GM12878 (cell line): ENCODE measurements around the gene POU3F3.

ENCODE experiments used
- BCL11A ChIP-seq: IDR thresholded peaks from 2 replicates; pipeline ENCODE4 v1.6.1; 2011; ENCODE audit warnings: low read depth, low read length
- EZH2 ChIP-seq: IDR thresholded peaks from 2 replicates; pipeline ENCODE4 v1.6.1; 2012; ENCODE audit warnings: low read depth, mild to moderate bottlenecking, control low read depth, inconsistent platforms, low read length, borderline replicate concordance; ENCODE audit not compliant: control insufficient read depth
- FOS ChIP-seq: IDR thresholded peaks from 3 replicates; pipeline ENCODE4 v1.6.1; 2011; ENCODE audit warnings: borderline replicate concordance; ENCODE audit not compliant: insufficient read length; ENCODE audit errors: extremely low read depth
- GABPA ChIP-seq: IDR thresholded peaks from 2 replicates; pipeline ENCODE4 v1.6.1; 2014; ENCODE audit warnings: antibody characterized with exemption, low read depth, mild to moderate bottlenecking, inconsistent platforms
- POLR2A ChIP-seq: IDR thresholded peaks from 2 replicates; pipeline ENCODE4 v1.6.1; 2011; ENCODE audit warnings: low read depth, mild to moderate bottlenecking, low read length
- RBBP5 ChIP-seq: fragments of 200-600 bp; sonication (generic); conservative IDR thresholded peaks from 2 replicates; pipeline ENCODE4 v1.6.1; 2016
- SP1 ChIP-seq: IDR thresholded peaks from one replicate; pipeline ENCODE4 v1.6.1; 2011; ENCODE audit warnings: low read depth, low read length
- TF ChIP-seq, protein P1 (sequence below), 3 experiments: IDR thresholded peaks in 2 of 3; conservative IDR thresholded peaks in 1 of 3; 2 replicates each; pipeline ENCODE4 v1.5.1; 2011; ENCODE audit warnings: low read depth in 3 of 3, low read length in 3 of 3, mild to moderate bottlenecking in 3 of 3, control low read depth in 2 of 3, moderate library complexity in 2 of 3, inconsistent platforms in 1 of 3, mixed read lengths in 1 of 3; ENCODE audit not compliant: control insufficient read depth in 2 of 3, insufficient read depth in 1 of 3; ENCODE audit errors: extremely low read depth in 1 of 3

DNA sequence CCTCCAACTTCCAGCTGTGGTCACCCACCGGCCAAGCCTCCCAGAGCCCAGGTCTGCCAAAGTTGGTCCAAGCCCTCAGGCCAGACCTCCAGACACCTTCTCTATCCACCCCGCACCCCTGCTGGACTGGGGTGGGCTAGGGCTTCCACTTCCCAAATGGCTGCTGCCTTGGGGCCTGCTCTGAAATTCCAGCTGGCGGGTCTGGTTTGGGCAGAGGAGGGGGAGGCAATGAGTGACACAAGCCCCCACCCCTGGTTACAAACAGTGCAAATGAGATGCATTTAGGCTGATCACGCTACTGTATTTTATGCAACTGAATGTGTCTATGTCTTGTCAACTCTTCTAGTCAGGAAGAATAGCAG is 14.6 kb downstream of the POU3F3 start:
- TF ChIP-seq, protein P1, sequence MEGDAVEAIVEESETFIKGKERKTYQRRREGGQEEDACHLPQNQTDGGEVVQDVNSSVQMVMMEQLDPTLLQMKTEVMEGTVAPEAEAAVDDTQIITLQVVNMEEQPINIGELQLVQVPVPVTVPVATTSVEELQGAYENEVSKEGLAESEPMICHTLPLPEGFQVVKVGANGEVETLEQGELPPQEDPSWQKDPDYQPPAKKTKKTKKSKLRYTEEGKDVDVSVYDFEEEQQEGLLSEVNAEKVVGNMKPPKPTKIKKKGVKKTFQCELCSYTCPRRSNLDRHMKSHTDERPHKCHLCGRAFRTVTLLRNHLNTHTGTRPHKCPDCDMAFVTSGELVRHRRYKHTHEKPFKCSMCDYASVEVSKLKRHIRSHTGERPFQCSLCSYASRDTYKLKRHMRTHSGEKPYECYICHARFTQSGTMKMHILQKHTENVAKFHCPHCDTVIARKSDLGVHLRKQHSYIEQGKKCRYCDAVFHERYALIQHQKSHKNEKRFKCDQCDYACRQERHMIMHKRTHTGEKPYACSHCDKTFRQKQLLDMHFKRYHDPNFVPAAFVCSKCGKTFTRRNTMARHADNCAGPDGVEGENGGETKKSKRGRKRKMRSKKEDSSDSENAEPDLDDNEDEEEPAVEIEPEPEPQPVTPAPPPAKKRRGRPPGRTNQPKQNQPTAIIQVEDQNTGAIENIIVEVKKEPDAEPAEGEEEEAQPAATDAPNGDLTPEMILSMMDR (IDR thresholded peaks at IDR 0.05 in 2 of 3, conservative IDR thresholded peaks at IDR 0.05 in 1 of 3; ENCODE audit: control insufficient read depth in 2 of 3, extremely low read depth in 1 of 3, insufficient read depth in 1 of 3, low read depth in 3 of 3, low read length in 3 of 3): no peak
- TF ChIP-seq FOS: no peak
- no peak for TF ChIP-seq GABPA
- TF ChIP-seq EZH2: no peak
- TF ChIP-seq BCL11A: no peak
- TF ChIP-seq POLR2A: no peak
- no peak for TF ChIP-seq RBBP5
- no peak for TF ChIP-seq SP1
